ENCODE results near the gene REN.

The REN gene

DNA sequence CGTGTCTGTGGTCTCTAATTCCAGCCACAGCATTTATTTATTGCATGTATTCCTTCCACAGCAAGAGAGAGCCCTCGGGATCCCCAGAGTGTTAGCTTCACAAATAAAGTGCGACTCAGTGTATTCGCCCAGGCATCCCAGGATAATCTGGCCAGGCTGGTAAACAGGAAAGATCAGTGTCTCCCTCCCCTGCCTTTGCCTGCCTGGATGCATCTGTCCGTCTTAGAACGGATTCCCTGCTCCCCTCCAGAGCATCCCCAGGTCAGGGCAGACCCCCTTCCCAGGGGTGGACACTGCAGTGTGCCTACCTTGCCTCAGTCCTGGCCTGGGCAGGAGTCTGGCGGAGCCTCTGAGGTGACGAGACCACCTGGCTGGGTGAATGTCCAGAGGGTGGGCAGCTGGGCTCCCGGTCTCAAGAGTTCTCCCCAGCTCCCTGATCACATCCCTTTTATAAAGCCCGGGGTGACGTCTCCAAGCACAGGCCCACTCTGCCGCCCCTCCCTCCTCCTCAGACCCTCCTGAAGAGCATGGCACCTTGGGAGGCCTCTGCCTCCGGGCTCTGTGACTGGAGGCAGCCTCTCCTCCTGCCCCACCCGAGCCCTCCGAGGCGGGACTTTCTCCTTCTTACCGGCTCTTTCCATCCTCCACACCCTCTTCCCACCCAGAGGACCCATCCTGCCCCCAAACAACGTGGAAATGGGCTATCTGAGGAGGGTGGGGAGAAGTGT, 30.1 kb upstream of the REN start, which contains the start of gene KISS1:
Gene KISS1, minus strand, starts transcription at position 424 of the 728 bp plus-strand sequence. CDS start 3,615 bp downstream, outside the sequence.
- Mint-ChIP-seq H3K9me3 (no peaks in the 10 kb centered on the region), H3K4me1 (peaks cover 5% of the 10 kb centered on the region), H3K4me3 (no peak within 1 kb of the TSS), H3K27me3 (peaks cover 3% of the 10 kb centered on the region), H3K36me3 (no peaks in the 10 kb centered on the region), H3K27ac (no peak within 1 kb of the TSS)

DNA sequence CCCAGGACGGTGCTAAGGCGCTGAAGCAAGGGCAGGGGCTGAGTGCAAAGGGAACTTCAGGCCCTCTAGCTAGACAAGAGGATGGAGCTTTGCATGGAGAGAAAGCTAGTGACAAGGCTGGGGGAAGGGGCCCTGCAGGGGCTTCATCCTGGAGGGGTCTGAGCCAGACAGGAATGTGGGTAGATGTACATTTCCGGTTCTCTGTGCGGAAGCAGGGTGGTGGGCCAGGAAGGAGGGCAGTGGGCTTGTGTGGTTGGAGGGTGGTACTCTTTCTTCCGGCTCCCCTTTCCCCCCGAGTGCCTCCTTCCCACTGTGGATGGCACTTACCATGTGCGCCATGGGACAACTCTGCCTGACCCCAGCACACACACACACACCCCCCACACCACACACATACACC, 28.6 kb upstream of the REN start:
- Mint-ChIP-seq H3K9me3 (no peaks in the 10 kb centered on the region), H3K36me3 (no peaks in the 10 kb centered on the region), H3K4me3 (no peak overlapping the region), H3K27me3 (peaks cover 9% of the 10 kb centered on the region), H3K4me1 (peaks cover 8% of the 10 kb centered on the region), H3K27ac (no peak overlapping the region)

DNA sequence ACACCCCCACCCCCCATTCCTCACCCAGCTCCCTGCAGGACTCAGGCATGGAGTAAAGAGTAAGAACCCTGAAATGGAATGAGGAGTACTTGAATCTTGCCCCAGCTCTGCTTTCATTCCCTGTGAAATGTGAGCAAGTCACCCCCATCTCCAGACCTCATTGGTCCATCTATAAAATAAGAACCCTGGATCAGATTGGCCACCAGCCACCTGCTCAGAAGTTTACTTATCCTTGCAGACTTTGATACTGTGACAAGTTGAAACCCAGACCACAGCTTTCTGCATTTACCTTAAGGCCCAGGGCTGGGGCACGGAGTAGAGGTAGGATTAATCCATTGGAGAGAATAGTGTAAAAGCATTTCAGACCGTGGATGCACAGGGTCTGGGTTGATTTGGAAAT, 27.9 kb upstream of the REN start:
- Mint-ChIP-seq H3K27me3 (peaks cover 13% of the 10 kb centered on the region), H3K9me3 (no peaks in the 10 kb centered on the region), H3K36me3 (no peaks in the 10 kb centered on the region), H3K4me1 (peaks cover 13% of the 10 kb centered on the region), H3K27ac (no peak overlapping the region), H3K4me3 (no peak overlapping the region)

DNA sequence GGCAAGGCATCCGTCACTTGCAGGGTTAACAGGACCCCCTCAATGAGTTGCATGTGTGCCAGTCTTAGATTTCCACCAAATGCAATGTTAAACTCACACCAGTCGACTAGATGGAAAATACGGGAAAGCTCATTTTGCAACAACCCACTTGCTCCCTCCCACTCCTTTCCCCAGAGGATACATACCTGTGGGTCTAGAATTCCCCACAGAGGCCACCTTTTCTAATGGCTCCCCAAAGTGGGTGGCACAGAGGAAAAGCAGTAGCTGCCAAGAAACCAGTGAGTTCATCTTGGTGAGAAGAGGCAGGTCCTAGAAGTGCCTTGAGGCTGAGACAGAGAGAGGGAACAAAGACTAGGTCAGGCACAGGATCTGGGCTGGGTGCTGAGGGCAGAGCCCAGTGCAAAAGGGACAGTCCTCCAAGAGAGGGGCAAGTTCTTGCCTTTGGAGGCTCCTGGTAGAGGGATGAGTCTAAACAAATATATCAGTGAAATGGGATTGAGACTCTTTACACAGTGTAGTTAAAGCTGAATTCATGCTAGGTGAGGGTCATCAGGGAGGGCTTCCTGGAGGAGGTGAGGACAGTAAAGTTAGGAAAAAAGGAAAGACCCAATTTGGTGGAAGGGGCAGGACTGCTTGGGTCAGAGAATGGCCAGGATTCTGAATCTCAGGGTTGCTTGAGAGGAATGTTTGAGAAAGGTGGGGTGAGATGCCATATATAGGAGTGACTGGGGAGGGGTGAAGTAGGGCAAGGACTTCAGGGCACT, 26.6 kb upstream of the REN start:
- Mint-ChIP-seq H3K4me3 (no peak overlapping the region), H3K4me1 (peaks cover 13% of the 10 kb centered on the region), H3K27me3 (peaks cover 17% of the 10 kb centered on the region), H3K27ac (no peak overlapping the region), H3K36me3 (no peaks in the 10 kb centered on the region), H3K9me3 (no peaks in the 10 kb centered on the region)

DNA sequence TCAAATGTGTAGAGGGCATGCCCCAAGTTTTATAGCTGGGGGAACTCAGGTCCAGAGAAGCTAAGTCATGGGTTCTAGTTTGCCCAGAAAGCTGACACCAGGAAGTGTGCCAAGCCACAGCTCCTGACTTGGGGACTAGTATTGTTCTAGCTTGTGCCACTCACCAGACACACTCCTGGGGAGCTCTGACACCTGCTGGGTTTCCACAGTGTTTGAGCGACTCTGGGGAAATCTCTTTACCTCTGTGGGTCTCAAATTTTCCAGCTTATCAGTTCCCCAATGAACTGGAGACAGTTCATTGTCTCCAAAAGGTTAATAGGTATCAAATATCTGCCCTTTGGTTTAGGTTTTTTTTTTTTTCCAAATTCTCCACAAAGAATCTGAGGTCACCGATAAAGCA, 25.9 kb upstream of the REN start:
- Mint-ChIP-seq H3K36me3 (no peaks in the 10 kb centered on the region), H3K27me3 (peaks cover 23% of the 10 kb centered on the region), H3K4me1 (peaks cover 13% of the 10 kb centered on the region), H3K4me3 (no peak overlapping the region), H3K9me3 (no peaks in the 10 kb centered on the region), H3K27ac (no peak overlapping the region)

DNA sequence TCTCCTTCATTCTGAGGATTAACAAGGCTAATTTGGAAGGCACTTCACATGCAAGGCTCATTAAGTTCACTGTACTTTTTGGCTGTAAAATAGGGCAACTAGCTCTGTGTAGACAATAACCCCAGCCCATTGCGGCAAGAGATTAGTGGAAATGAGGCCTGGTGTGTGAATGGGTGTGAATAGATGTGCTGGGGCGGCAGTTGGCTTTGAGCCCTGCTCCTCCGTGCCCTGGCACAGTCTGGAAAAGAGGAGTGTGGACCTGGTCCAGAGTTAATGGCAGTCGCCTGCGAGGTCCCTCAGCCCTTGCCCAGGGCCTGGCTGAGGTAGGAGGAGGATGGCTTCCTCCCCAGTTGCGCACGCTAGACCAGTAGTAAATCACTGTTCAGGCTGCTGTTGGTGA, 25.3 kb upstream of the REN start:
- Mint-ChIP-seq H3K4me1 (peaks cover 13% of the 10 kb centered on the region), H3K4me3 (no peak overlapping the region), H3K9me3 (no peaks in the 10 kb centered on the region), H3K27me3 (peaks cover 26% of the 10 kb centered on the region), H3K36me3 (no peaks in the 10 kb centered on the region), H3K27ac (no peak overlapping the region)

DNA sequence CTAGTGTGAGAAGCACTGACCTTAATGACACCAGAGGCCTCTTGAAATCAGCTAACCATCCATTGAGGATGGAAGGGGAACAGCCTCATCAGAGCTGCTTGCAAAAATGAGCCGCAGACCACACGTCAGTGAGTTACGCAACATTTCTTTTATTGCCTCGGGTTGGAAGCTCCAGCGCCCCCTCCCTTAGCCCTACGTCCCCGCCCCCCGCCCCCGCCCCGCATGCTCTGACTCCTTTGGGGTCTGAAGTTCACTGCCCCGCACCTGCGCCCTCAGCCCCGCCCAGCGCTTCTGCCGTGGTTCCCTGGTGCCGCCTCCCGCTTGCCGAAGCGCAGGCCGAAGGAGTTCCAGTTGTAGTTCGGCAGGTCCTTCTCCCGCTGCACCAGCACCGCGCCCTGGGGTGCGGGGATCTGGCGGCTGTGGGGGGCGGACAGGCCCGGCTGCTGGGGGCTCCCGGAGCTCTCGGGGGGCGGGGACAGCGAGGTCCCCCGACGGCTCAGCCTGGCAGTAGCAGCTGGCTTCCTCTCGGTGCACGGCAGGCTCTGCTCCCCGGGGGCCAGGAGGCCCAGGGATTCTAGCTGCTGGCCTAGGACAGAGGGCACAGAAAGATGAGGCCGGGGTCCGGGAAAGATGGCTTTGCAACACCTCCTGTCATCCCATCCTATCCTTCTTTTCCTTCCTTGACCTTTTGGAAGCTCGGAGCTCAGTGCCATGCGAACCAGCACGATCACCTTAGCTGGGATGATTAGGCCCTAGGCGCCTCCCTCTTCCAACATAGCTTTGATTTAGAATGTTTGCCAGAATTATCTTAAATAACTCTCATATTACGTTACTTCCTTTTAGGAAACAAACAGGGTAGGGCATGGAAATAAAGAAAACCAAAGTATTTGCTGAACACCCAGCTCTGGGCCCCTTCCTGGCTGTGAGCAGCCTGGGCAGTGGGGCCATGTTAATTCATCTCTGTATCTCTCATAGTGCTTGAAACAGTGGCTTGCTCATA, 24.4 kb upstream of the REN start:
- Mint-ChIP-seq H3K4me3 (no peak overlapping the region), H3K9me3 (no peaks in the 10 kb centered on the region), H3K27me3 (peaks cover 26% of the 10 kb centered on the region), H3K36me3 (no peaks in the 10 kb centered on the region), H3K27ac (no peak overlapping the region), H3K4me1 (peaks cover 13% of the 10 kb centered on the region)

DNA sequence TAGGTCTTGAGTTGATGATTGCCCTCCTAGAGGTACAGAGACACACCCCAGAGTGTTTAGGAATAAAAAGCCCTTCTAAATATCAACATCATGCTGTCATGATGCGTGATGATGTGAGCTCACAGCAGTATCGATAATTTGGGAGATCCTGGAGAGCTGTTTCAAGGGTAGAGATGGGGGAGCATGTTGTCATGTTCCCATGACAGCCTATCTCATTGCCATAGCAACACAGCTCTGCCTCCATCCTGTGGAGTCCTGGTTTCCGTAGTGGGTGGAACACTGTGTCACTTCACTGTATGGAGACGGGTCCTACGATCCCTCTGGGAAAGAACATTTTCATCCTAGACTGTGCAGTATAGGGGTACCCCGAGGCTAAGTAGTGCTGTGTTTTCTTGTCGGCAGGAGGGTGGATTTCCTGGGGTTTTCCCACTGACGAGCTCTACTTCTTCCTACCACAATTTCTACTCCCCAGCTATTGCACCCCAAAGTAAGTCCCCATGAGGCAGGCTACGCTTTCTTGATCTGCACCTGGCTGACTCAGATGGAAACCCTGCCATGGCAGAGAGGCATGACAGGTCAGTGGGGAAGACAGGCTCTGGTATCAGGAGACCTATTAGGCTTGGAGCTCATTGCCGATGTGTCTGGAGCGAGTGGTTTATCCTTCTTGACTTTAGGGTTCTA, 23.0 kb upstream of the REN start:
- H3K4me3 Mint-ChIP-seq = no peak overlapping the region
- peaks cover 26% of the 10 kb centered on the region for H3K27me3 Mint-ChIP-seq
- no peaks in the 10 kb centered on the region for H3K9me3 Mint-ChIP-seq
- peaks cover 8% of the 10 kb centered on the region for H3K4me1 Mint-ChIP-seq
- H3K27ac Mint-ChIP-seq = no peak overlapping the region
- no peaks in the 10 kb centered on the region for H3K36me3 Mint-ChIP-seq

DNA sequence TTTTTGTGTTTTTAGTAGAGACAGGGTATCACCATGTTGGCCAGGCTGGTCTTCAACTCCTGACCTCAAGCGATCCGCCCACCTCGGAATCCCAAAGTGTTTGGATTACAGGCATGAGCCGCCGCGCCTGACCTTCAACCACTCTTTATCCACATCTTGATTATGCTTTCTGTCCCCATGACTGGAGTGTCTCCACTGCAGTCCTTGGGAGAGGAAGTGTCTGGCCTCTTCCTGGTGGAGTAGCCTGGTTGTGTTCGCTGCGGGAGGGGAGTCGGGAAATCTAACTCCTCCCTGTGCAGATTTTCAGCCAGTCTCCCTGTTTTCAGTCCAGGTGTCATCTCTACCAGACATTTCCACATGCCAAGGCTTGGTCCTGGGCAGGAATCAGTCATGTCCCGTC, 20.5 kb upstream of the REN start:
- Mint-ChIP-seq H3K27me3 (peaks cover 26% of the 10 kb centered on the region), H3K4me1 (peaks cover 8% of the 10 kb centered on the region), H3K27ac (no peak overlapping the region), H3K36me3 (no peaks in the 10 kb centered on the region), H3K9me3 (no peaks in the 10 kb centered on the region), H3K4me3 (no peak overlapping the region)

DNA sequence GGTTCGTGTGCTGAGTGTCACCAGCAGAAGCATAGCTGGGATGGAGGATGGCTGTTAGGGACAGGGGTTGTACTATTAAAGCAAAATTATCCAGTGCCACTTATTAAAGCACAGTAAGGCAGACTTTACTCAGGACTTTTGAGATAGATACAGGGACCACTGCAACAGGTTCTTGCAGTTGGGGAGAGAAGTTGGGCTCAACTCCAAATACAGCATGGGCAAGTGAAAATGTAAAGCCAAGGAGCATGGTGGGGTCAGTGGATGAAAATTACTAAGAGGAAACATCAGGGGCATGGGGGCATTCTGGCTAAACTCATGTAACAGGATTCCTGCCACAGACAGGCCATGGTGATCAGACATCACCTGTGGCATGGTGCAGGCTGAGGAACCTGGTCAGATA, 15.0 kb upstream of the REN start:
- Mint-ChIP-seq H3K27ac (no peak overlapping the region), H3K9me3 (no peaks in the 10 kb centered on the region), H3K4me1 (no peaks in the 10 kb centered on the region), H3K4me3 (no peak overlapping the region), H3K36me3 (no peaks in the 10 kb centered on the region), H3K27me3 (no peaks in the 10 kb centered on the region)

DNA sequence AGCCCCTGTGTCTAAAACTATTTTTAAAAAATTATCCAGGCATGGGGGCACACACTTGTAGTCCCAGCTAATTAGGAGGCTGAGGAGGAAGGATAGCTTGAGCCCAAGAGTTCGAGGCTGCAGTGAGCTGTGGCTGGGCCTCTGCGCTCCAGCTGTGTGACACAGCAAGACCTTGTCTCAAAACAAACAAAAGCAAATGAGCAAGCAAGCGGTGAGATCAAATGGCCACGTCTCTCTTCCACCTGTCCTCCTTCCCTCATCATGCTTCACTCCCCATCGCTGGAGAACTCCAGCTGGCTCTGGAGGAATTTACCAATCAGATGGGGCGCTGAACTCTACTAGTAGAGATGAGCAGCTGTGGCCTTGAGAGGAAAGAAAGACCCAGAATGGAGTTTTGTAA, 14.0 kb upstream of the REN start:
- H3K27me3 Mint-ChIP-seq = no peaks in the 10 kb centered on the region
- no peak overlapping the region for H3K27ac Mint-ChIP-seq
- no peaks in the 10 kb centered on the region for H3K36me3 Mint-ChIP-seq
- no peaks in the 10 kb centered on the region for H3K4me1 Mint-ChIP-seq
- H3K4me3 Mint-ChIP-seq = no peak overlapping the region
- H3K9me3 Mint-ChIP-seq = no peaks in the 10 kb centered on the region

DNA sequence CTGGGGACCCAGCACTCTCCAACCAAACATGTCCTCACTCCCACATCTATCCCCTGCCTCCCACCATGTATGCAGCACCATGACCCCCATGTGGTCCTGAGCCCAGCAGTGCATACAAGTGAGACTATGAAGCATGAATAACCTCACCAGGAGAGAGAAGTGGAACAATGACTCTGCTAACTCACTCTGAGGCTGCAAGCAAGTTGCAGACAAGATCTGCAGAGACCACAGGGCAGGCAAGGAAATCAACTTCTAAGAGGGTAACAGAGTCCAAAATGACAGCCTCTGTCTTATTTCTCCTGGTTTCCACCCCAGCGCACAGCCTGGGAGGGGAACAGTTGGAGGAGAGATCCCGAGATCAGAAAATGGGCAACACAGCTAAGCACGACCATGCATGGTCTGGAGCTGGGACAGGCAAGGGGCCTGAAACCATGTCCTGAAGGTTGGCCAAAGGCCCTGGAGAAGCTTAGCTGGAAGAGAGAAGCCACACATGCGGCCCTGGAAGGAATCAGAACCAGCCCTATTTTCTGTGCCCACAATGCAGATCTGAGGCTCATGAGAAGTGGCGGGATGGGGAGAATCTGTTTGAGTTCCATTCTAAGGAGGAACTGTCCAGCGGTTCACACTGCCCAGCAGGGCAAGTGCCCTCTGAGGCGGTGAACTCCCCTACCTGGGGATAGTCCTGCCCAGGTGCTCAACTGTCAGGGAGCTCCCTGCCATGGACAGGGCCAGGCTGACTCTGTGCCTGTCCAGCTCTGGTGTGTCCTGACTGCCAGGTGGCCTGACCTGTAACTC, 12.5 kb upstream of the REN start:
- H3K4me3 Mint-ChIP-seq = no peak overlapping the region
- peaks cover under 1% of the 10 kb centered on the region for H3K36me3 Mint-ChIP-seq
- H3K9me3 Mint-ChIP-seq = no peaks in the 10 kb centered on the region
- no peak overlapping the region for H3K27ac Mint-ChIP-seq
- H3K4me1 Mint-ChIP-seq = no peaks in the 10 kb centered on the region
- peaks cover under 1% of the 10 kb centered on the region for H3K27me3 Mint-ChIP-seq

DNA sequence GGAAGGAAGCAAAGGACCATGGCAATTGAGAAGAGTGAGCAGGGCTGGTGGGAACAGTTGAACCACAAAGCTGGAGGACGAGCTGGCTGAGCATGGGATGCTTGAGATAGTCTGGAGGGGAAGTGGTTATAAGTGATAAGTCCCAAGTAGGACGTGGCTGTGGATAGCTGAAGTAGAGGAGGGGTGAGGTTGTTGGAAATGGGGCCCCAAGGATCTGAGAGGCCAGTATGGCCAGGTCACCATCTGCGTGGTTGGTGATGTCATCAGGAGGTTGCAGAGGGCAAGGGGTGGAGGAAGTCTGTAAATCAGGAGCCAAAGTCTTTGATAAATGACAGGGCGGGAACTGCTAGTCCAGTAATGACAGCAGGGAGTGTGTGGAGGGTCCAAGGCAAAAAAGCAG, 11.0 kb upstream of the REN start:
- Mint-ChIP-seq H3K4me1 (no peaks in the 10 kb centered on the region), H3K9me3 (no peaks in the 10 kb centered on the region), H3K4me3 (no peak overlapping the region), H3K27ac (no peak overlapping the region), H3K36me3 (peaks cover 2% of the 10 kb centered on the region), H3K27me3 (peaks cover 4% of the 10 kb centered on the region)

DNA sequence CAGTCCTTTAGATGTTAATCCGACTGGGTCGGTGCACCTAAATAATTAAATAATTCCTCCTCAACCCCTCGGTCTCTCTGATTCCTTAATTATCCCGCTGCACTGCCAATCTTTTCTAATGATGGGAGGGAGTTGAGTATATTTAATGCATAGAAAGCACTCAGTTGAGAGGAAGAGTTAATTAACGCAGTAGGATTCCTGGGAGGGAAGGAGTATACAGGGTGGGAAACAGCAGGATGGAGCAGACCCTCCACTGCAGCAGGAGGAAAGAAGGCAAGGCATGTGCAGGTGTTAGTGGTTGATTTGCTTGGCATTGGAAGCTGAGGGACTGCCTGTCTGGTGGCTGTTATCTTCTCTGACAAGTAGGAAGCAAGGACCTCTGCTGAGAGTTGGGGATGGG, 9.9 kb upstream of the REN start:
- H3K27ac Mint-ChIP-seq = no peak overlapping the region
- H3K36me3 Mint-ChIP-seq = peaks cover 6% of the 10 kb centered on the region
- peaks cover 4% of the 10 kb centered on the region for H3K27me3 Mint-ChIP-seq
- no peaks in the 10 kb centered on the region for H3K9me3 Mint-ChIP-seq
- H3K4me1 Mint-ChIP-seq = no peaks in the 10 kb centered on the region
- H3K4me3 Mint-ChIP-seq = no peak overlapping the region
